HEK293T (cell line): ENCODE measurements around the gene TMEM95.

ENCODE experiments used
- ARNT ChIP-seq: fragments of 450-650 bp; IDR thresholded peaks from 2 replicates; pipeline ENCODE4 v1.6.1; 2017; ENCODE audit warnings: mild to moderate bottlenecking
- ELF4 ChIP-seq: fragments of 450-650 bp; IDR thresholded peaks from 2 replicates; pipeline ENCODE4 v1.6.1; 2017; ENCODE audit warnings: antibody characterized with exemption
- FOXA1 ChIP-seq: fragments of 450-650 bp; IDR thresholded peaks from 2 replicates; pipeline ENCODE4 v1.6.1; 2016; ENCODE audit warnings: mild to moderate bottlenecking
- FOXK2 ChIP-seq: fragments of 450-650 bp; IDR thresholded peaks from 2 replicates; pipeline ENCODE4 v1.6.1; 2016; ENCODE audit warnings: mild to moderate bottlenecking
- HDGF ChIP-seq: fragments of 450-650 bp; IDR thresholded peaks from 2 replicates; pipeline ENCODE4 v1.6.1; 2017; ENCODE audit warnings: antibody characterized with exemption, borderline replicate concordance
- L3MBTL2 ChIP-seq: fragments of 450-650 bp; conservative IDR thresholded peaks from 2 replicates; pipeline ENCODE4 v1.6.1; 2016; ENCODE audit warnings: mild to moderate bottlenecking
- NFRKB ChIP-seq: fragments of 450-650 bp; IDR thresholded peaks from 2 replicates; pipeline ENCODE4 v1.6.1; 2016; ENCODE audit warnings: mild to moderate bottlenecking, moderate library complexity
- PKNOX1 ChIP-seq: fragments of 450-650 bp; IDR thresholded peaks from 2 replicates; pipeline ENCODE4 v1.6.1; 2016
- SP1 ChIP-seq: fragments of 450-650 bp; IDR thresholded peaks from 2 replicates; pipeline ENCODE4 v1.6.1; 2017
- SUZ12 ChIP-seq: fragments of 450-650 bp; IDR thresholded peaks from 2 replicates; pipeline ENCODE4 v1.6.1; 2016; ENCODE audit warnings: mild to moderate bottlenecking
- ZNF384 ChIP-seq: fragments of 450-650 bp; IDR thresholded peaks from 2 replicates; pipeline ENCODE4 v1.6.1; 2016

- TF ChIP-seq SP1 (no peak), L3MBTL2 (peak; percentile 68), FOXK2 (no peak), SUZ12 (no peak), NFRKB (no peak), HDGF (no peak), ZNF384 (no peak), ELF4 (no peak), FOXA1 (no peak), ARNT (no peak), PKNOX1 (no peak)
Measured at GRCh38 chr17:7329997-7330637, 24.8 kb upstream of the TMEM95 start.
